ENCODE results near the gene HEXD.

HEXD gene

GRCh38 chr17:82416264-82416663, 1.9 kb upstream of the HEXD start:
- no peak for FAIRE-seq

- no peak for FAIRE-seq
Measured at GRCh38 chr17:82416771-82417170, 1.4 kb upstream of the HEXD start.

GRCh38 chr17:82419540-82419939, 1.4 kb downstream of the HEXD start:
- FAIRE-seq = no peak

GRCh38 chr17:82424001-82424862, 6.1 kb downstream of the HEXD start:
- no peak for FAIRE-seq

GRCh38 chr17:82424863-82425159, 6.7 kb downstream of the HEXD start:
- no peak for FAIRE-seq

GRCh38 chr17:82428546-82428945, 10.4 kb downstream of the HEXD start:
- FAIRE-seq = no peak

GRCh38 chr17:82429824-82430223, 11.7 kb downstream of the HEXD start:
- FAIRE-seq = no peak

GRCh38 chr17:82432017-82432416, 13.9 kb downstream of the HEXD start:
- no peak for FAIRE-seq

GRCh38 chr17:82433560-82434215, 15.5 kb downstream of the HEXD start:
- no peak for FAIRE-seq

- FAIRE-seq = no peak
Measured at GRCh38 chr17:82434216-82434565, 16.0 kb downstream of the HEXD start.

- FAIRE-seq = no peak
Measured at GRCh38 chr17:82435103-82435502, 17.0 kb downstream of the HEXD start.

GRCh38 chr17:82435601-82436583, 17.7 kb downstream of the HEXD start:
- no peak for FAIRE-seq

- FAIRE-seq = no peak
Measured at GRCh38 chr17:82436601-82437324, 18.6 kb downstream of the HEXD start.

GRCh38 chr17:82437325-82437668, 19.1 kb downstream of the HEXD start:
- FAIRE-seq = no peak

GRCh38 chr17:82438401-82439193, 20.4 kb downstream of the HEXD start:
- no peak for FAIRE-seq

- no peak for FAIRE-seq
Measured at GRCh38 chr17:82439194-82439828, 21.2 kb downstream of the HEXD start.

GRCh38 chr17:82439829-82440365, 21.8 kb downstream of the HEXD start:
- FAIRE-seq = no peak

- no peak for FAIRE-seq
Measured at GRCh38 chr17:82440469-82440981, 22.4 kb downstream of the HEXD start.

- no peak for FAIRE-seq
Measured at GRCh38 chr17:82440991-82441627, 23.0 kb downstream of the HEXD start.

- FAIRE-seq = no peak
Measured at GRCh38 chr17:82441691-82442487, 23.7 kb downstream of the HEXD start.

Measured in islet of Langerhans (tissue), 1 donor.